ENCODE measurements around the gene THSD4. TPM values are rescaled to one million over a fixed set of nuclear protein-coding genes. Genes with fewer than 3 reads are reported as not detected.

THSD4 gene
- total RNA-seq, 1 experiment from 2014 or later: 29.0 TPM

DNA sequence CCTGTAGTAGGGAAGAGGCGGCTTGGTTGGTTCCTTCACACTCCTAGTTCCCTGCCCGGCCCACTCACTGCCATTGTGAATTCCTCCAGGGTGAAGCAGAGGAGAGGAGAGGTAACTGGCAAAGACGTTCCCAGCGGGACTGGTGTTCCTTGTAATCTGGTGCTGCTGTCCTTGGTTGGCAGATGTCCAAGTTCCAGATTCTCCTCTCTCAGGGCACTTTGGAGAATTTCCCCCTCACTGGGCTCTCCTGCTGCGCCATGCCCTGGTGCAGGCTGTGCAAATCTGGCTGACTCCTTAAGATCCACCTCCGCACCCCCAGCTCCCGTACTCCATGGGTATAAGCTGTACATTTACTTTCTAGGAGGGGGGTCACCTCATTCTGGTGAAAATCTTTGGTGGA is 37.3 kb downstream of the THSD4 start:
- CTCF ChIA-PET: no interaction called here

DNA sequence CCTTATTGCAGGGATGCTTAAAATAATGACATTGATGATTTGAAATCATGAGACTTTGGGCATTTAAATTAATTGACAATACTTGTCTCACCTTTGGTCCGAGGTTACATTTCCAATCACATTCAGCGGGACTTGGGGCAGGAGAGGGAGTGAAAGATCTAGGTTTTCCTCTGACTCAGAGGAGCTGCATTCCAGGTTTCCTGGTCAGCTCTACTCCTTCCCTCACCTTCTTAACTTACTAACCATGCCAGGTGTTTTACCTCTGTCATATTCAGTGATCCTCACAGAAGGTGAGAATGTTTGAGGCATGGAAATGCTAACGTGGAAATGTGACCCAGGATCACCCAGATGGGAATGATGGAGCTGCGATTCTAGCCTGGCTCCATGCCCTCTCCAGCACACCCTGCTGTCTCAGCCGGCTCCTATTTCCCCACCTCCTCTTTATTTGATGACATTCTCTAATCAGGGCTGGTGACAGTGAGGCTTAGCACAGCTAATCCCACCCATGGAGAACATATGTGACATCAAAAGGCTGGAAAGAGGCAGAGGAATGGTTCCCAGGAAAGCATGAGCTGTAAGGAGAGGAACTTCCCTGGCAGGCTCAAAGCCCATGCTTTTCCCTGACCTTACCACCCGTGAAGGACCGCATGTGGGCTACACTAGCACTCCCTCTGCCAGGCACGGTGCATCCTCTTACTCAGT is 38.7 kb downstream of the THSD4 start:
- POLR2A ChIA-PET (ENCODE audit: unreplicated experiment): no interaction called here
- peaks cover 5% of the 10 kb centered on the region; the same call in 1 of the 2 replicates for H3K4me1 ChIP-seq (ENCODE audit: insufficient read depth, low read length)
- BruUV-seq (replicated peaks): no TSS peak
- CTCF ChIA-PET: no interaction called here
- H3K79me2 ChIP-seq (ENCODE audit: low read length): peaks cover under 1% of the 10 kb centered on the region; the same call in 1 of the 2 replicates
- intact Hi-C loops (cut with micrococcal nuclease): no loop called here
- H3K4me3 ChIP-seq (ENCODE audit: low read length): no peak overlapping the region
- ATAC-seq (no peak), DNase-seq (peak; percentile 22)
- peaks cover 23% of the 10 kb centered on the region for H3K36me3 ChIP-seq (ENCODE audit: low read depth, low read length)
- H3K9ac ChIP-seq (ENCODE audit: low read length): no peak overlapping the region
- no peaks in the 10 kb centered on the region for H3F3A ChIP-seq (ENCODE audit: low read length, unreplicated experiment)
- no peak overlapping the region for H3K4me2 ChIP-seq (ENCODE audit: low read length)
- H2AFZ ChIP-seq (ENCODE audit: low read length): no peak overlapping the region
- no peaks in the 10 kb centered on the region for H3K27me3 ChIP-seq (ENCODE audit: low read length)
- no peak overlapping the region for H3K27ac ChIP-seq (ENCODE audit: low read length)
- no peaks in the 10 kb centered on the region for H3K9me2 ChIP-seq (replicated peaks; ENCODE audit: low read length)
- no peaks in the 10 kb centered on the region for H4K20me1 ChIP-seq (ENCODE audit: low read length)
- TF ChIP-seq EZH2 (IDR thresholded peaks at IDR 0.05; ENCODE audit: low read length, unreplicated experiment) (no peak), EZH2phosphoT487 (IDR thresholded peaks at IDR 0.05; ENCODE audit: borderline replicate concordance, low read length) (no peak)
- TF ChIP-seq, protein P1, sequence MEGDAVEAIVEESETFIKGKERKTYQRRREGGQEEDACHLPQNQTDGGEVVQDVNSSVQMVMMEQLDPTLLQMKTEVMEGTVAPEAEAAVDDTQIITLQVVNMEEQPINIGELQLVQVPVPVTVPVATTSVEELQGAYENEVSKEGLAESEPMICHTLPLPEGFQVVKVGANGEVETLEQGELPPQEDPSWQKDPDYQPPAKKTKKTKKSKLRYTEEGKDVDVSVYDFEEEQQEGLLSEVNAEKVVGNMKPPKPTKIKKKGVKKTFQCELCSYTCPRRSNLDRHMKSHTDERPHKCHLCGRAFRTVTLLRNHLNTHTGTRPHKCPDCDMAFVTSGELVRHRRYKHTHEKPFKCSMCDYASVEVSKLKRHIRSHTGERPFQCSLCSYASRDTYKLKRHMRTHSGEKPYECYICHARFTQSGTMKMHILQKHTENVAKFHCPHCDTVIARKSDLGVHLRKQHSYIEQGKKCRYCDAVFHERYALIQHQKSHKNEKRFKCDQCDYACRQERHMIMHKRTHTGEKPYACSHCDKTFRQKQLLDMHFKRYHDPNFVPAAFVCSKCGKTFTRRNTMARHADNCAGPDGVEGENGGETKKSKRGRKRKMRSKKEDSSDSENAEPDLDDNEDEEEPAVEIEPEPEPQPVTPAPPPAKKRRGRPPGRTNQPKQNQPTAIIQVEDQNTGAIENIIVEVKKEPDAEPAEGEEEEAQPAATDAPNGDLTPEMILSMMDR (conservative IDR thresholded peaks at IDR 0.05; ENCODE audit: low read depth, low read length): no peak
- H3K9me3 ChIP-seq (ENCODE audit: low read length): no peaks in the 10 kb centered on the region

More for the DNA sequence above, 37.3 kb downstream of the THSD4 start:
- intact Hi-C loops (cut with micrococcal nuclease): no loop called here
- H3K9me3 ChIP-seq (ENCODE audit: low read length): no peaks in the 10 kb centered on the region
- no peaks in the 10 kb centered on the region for H3K27me3 ChIP-seq (ENCODE audit: low read length)
- BruUV-seq (replicated peaks): no TSS peak
- TF ChIP-seq, protein P1 (conservative IDR thresholded peaks at IDR 0.05; ENCODE audit: low read depth, low read length): no peak
- TF ChIP-seq EZH2phosphoT487 (IDR thresholded peaks at IDR 0.05; ENCODE audit: borderline replicate concordance, low read length) (no peak), EZH2 (IDR thresholded peaks at IDR 0.05; ENCODE audit: low read length, unreplicated experiment) (no peak)
- no peak overlapping the region for H3K9ac ChIP-seq (ENCODE audit: low read length)
- H4K20me1 ChIP-seq (ENCODE audit: low read length): no peaks in the 10 kb centered on the region
- H3K4me3 ChIP-seq (ENCODE audit: low read length): no peak overlapping the region
- no peaks in the 10 kb centered on the region for H3F3A ChIP-seq (ENCODE audit: low read length, unreplicated experiment)
- no peak overlapping the region for H3K4me2 ChIP-seq (ENCODE audit: low read length)
- no peak overlapping the region for H3K27ac ChIP-seq (ENCODE audit: low read length)
- no peak overlapping the region for H2AFZ ChIP-seq (ENCODE audit: low read length)
- H3K4me1 ChIP-seq (ENCODE audit: insufficient read depth, low read length): peaks cover 5% of the 10 kb centered on the region; the same call in 1 of the 2 replicates
- ATAC-seq (no peak), DNase-seq (no peak)
- H3K9me2 ChIP-seq (replicated peaks; ENCODE audit: low read length): no peaks in the 10 kb centered on the region
- peaks cover 20% of the 10 kb centered on the region for H3K36me3 ChIP-seq (ENCODE audit: low read depth, low read length)
- H3K79me2 ChIP-seq (ENCODE audit: low read length): peaks cover 6% of the 10 kb centered on the region; the same call in 1 of the 2 replicates
- POLR2A ChIA-PET (ENCODE audit: unreplicated experiment): no interaction called here

DNA sequence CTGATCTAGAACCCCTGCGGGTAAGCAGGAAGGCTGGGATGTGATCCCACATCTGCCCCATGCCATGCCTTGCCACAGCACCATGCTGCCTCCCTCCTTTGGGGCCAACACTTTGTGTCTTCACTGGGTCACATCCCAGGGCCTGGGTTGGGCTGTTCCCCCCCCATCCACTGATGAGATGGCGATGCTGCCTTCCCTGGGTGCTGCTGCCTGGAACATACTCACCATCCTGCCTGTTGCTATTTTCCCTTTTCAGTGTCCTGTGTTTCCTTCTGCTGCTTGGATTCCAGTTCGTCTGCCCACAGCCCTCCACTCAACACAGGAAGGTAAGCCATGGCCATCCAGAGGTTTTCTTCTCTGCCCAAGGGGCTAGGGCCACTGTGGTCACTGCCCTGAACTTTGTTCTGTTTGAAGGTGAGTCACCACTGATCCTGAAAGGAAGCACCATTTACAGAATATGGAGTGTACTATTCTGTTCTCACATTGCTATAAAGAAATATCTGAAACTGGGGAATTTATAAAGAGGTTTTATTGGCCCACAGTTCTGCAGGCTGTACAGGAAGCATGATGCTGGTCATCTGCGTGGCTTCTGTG is 39.4 kb downstream of the THSD4 start:
- no peak overlapping the region for H3K9ac ChIP-seq (ENCODE audit: low read length)
- TF ChIP-seq EZH2 (IDR thresholded peaks at IDR 0.05; ENCODE audit: low read length, unreplicated experiment) (no peak), EZH2phosphoT487 (IDR thresholded peaks at IDR 0.05; ENCODE audit: borderline replicate concordance, low read length) (no peak)
- TF ChIP-seq, protein P1 (conservative IDR thresholded peaks at IDR 0.05; ENCODE audit: low read depth, low read length): no peak
- no peaks in the 10 kb centered on the region for H3K9me3 ChIP-seq (ENCODE audit: low read length)
- H3K4me1 ChIP-seq (ENCODE audit: insufficient read depth, low read length): peaks cover 5% of the 10 kb centered on the region; the same call in 1 of the 2 replicates
- no peaks in the 10 kb centered on the region for H4K20me1 ChIP-seq (ENCODE audit: low read length)
- no peak overlapping the region for H3K4me2 ChIP-seq (ENCODE audit: low read length)
- no peak overlapping the region for H2AFZ ChIP-seq (ENCODE audit: low read length)
- H3K9me2 ChIP-seq (replicated peaks; ENCODE audit: low read length): no peaks in the 10 kb centered on the region
- H3K79me2 ChIP-seq (ENCODE audit: low read length): peaks cover 8% of the 10 kb centered on the region; the same call in 1 of the 2 replicates
- no peak overlapping the region for H3K27ac ChIP-seq (ENCODE audit: low read length)
- no peaks in the 10 kb centered on the region for H3K27me3 ChIP-seq (ENCODE audit: low read length)
- ChIA-PET CTCF (no interaction called here), POLR2A (ENCODE audit: unreplicated experiment) (no interaction called here)
- peaks cover 5% of the 10 kb centered on the region for H3F3A ChIP-seq (ENCODE audit: low read length, unreplicated experiment)
- BruUV-seq (replicated peaks): no TSS peak
- intact Hi-C loops (cut with micrococcal nuclease): no loop called here
- DNase-seq: no peak
- H3K36me3 ChIP-seq (ENCODE audit: low read depth, low read length): peaks cover 23% of the 10 kb centered on the region
- no peak; the same call in 1 of the 2 replicates for ATAC-seq
- H3K4me3 ChIP-seq (ENCODE audit: low read length): no peak overlapping the region
